GM23338 (cell line): Measurements from ENCODE around the gene CLIC2. TPM values are rescaled to one million over a fixed set of nuclear protein-coding genes. Genes with fewer than 3 reads are reported as not detected.

Experiments used
- ATAC-seq: fragments of 200-7000 bp; cut with Tn5 transposase; 3 replicates; pipeline ENCODE4 v1.9.1; 2020
- DNase-seq: peaks from one replicate; pipeline ENCODE4 v3.0.0-alpha.2; 2015; ENCODE audit warnings: low spot score
- H2AFZ ChIP-seq: fragments of 200-600 bp; sonication (generic); 2 replicates; pipeline ENCODE4 v1.8.0; 2016; ENCODE audit warnings: antibody characterized with exemption, mild to moderate bottlenecking, moderate library complexity
- H3F3A ChIP-seq: fragments of 200-600 bp; sonication (generic); replicated peaks from 2 replicates; pipeline ENCODE4 v1.8.0; 2017; ENCODE audit warnings: antibody characterized with exemption, mixed run types, low read depth
- H3K27ac ChIP-seq: fragments of 200-600 bp; sonication (generic); 2 replicates; pipeline ENCODE4 v1.6.1; 2016; ENCODE audit warnings: low read depth
- H3K27me3 ChIP-seq: fragments of 200-600 bp; sonication (generic); 2 replicates; pipeline ENCODE4 v1.8.0; 2016; ENCODE audit warnings: mild to moderate bottlenecking, mixed run types, moderate library complexity; ENCODE audit not compliant: insufficient read depth
- H3K36me3 ChIP-seq: fragments of 200-600 bp; sonication (generic); 2 replicates; pipeline ENCODE4 v1.8.0; 2016; ENCODE audit warnings: mild to moderate bottlenecking; ENCODE audit not compliant: insufficient read depth
- H3K4me1 ChIP-seq: fragments of 200-600 bp; sonication (generic); 2 replicates; pipeline ENCODE4 v1.8.0; 2016; ENCODE audit warnings: mild to moderate bottlenecking, moderate library complexity; ENCODE audit not compliant: insufficient read depth
- H3K4me2 ChIP-seq: fragments of 200-600 bp; sonication (generic); 2 replicates; pipeline ENCODE4 v1.7.1; 2017; ENCODE audit warnings: mixed run types
- H3K4me3 ChIP-seq: fragments of 200-600 bp; sonication (generic); 2 replicates; pipeline ENCODE4 v1.6.1; 2016; ENCODE audit warnings: mixed run types
- H3K79me2 ChIP-seq: fragments of 200-600 bp; sonication (generic); replicated peaks from 2 replicates; pipeline ENCODE4 v1.8.0; 2017; ENCODE audit warnings: mild to moderate bottlenecking; ENCODE audit not compliant: insufficient read depth
- H3K9me2 ChIP-seq: fragments of 200-600 bp; sonication (generic); 2 replicates; pipeline ENCODE4 v1.8.0; 2017; ENCODE audit not compliant: insufficient read depth
- H4K20me1 ChIP-seq: fragments of 200-600 bp; sonication (generic); replicated peaks from 2 replicates; pipeline ENCODE4 v1.8.0; 2017; ENCODE audit warnings: mild to moderate bottlenecking; ENCODE audit not compliant: insufficient read depth
- H3K27ac Mint-ChIP-seq: 2 replicates; pipeline ENCODE4 v1.8.0; 2020; ENCODE audit warnings: inconsistent platforms, mild to moderate bottlenecking, moderate library complexity, mixed read lengths
- H3K27me3 Mint-ChIP-seq: 3 replicates; pipeline ENCODE4 v1.8.0; 2022; ENCODE audit warnings: low read depth, mild to moderate bottlenecking, moderate library complexity, mixed read lengths, inconsistent platforms; ENCODE audit not compliant: insufficient read depth, poor library complexity
- H3K36me3 Mint-ChIP-seq: 3 replicates; pipeline ENCODE4 v1.8.0; 2021; ENCODE audit warnings: low read depth, mild to moderate bottlenecking, inconsistent platforms, moderate library complexity, mixed read lengths
- H3K4me1 Mint-ChIP-seq: 3 replicates; pipeline ENCODE4 v1.8.0; 2020; ENCODE audit warnings: mild to moderate bottlenecking, inconsistent platforms, mixed read lengths
- H3K4me3 Mint-ChIP-seq: 3 replicates; pipeline ENCODE4 v1.8.0; 2021; ENCODE audit warnings: moderate library complexity, mild to moderate bottlenecking, inconsistent platforms, mixed read lengths
- H3K9me3 Mint-ChIP-seq: 3 replicates; pipeline ENCODE4 v1.8.0; 2020; ENCODE audit warnings: moderate library complexity, mild to moderate bottlenecking, inconsistent platforms, mixed read lengths
- JUNB ChIP-seq: IDR thresholded peaks from one replicate; pipeline ENCODE4 v1.6.1; 2016; ENCODE audit warnings: antibody characterized with exemption; ENCODE audit not compliant: unreplicated experiment
- NANOG ChIP-seq: IDR thresholded peaks from 2 replicates; pipeline ENCODE4 v1.6.1; 2016; ENCODE audit warnings: antibody characterized with exemption, borderline replicate concordance
- ZNF331 ChIP-seq: fragments of 250-450 bp; sonication (Bioruptor Pico); IDR thresholded peaks from 2 replicates; pipeline ENCODE4 v1.5.0; 2020; ENCODE audit warnings: low read depth, mild to moderate bottlenecking, moderate library complexity
- polyA plus RNA-seq: library from polyadenylated mRNA; unstranded; fragments of >200 nt; fragmentation: Nextera tagmentation; extraction: Ambion mirVana; gene quantifications from 2 replicates; pipeline ENCODE4 v1.2.1, GENCODE V29; 2016
- total RNA-seq: library from RNA; depleted of rRNA; stranded (reverse); fragments of >200 nt; shearing (Covaris generic); gene quantifications from 2 replicates; pipeline ENCODE4 v1.2.3, GENCODE V29; 2014
- TF ChIP-seq, protein P1 (sequence below): fragments of 250-450 bp; sonication (Bioruptor Pico); IDR thresholded peaks from 2 replicates; pipeline ENCODE4 v1.5.0; 2020; ENCODE audit warnings: mild to moderate bottlenecking, moderate library complexity
- TF ChIP-seq, protein P2 (sequence below): IDR thresholded peaks from 2 replicates; pipeline ENCODE4 v1.6.1; 2016; ENCODE audit warnings: antibody characterized with exemption
- TF ChIP-seq, protein P3 (sequence below): IDR thresholded peaks from one replicate; pipeline ENCODE4 v1.6.1; 2018; ENCODE audit warnings: antibody characterized with exemption; ENCODE audit not compliant: unreplicated experiment

Gene CLIC2
- total and polyA plus RNA-seq, 2 experiments from 2014 or later = 0.56 to 0.61 TPM

DNA sequence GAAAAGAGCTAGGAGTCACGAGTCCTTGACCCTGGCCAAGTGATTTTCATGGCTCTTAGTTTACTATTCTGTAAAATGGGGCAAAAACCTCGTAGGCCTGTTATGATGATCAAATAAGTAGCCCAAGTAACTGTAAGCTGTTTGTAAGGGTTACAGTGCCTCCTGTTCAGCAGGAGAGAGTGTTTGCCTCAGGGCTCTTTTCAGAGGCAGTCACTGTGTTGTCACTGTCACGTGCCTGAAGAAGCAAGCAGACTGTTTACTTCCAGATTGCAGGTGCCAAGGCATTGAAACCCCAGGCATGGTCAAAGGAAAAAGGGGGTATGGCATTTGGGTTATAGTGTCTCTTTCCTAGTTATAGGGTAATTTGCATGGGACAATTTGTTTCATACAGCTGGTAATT is 74.7 kb downstream of the CLIC2 start (continued):
- TF ChIP-seq, protein P1, sequence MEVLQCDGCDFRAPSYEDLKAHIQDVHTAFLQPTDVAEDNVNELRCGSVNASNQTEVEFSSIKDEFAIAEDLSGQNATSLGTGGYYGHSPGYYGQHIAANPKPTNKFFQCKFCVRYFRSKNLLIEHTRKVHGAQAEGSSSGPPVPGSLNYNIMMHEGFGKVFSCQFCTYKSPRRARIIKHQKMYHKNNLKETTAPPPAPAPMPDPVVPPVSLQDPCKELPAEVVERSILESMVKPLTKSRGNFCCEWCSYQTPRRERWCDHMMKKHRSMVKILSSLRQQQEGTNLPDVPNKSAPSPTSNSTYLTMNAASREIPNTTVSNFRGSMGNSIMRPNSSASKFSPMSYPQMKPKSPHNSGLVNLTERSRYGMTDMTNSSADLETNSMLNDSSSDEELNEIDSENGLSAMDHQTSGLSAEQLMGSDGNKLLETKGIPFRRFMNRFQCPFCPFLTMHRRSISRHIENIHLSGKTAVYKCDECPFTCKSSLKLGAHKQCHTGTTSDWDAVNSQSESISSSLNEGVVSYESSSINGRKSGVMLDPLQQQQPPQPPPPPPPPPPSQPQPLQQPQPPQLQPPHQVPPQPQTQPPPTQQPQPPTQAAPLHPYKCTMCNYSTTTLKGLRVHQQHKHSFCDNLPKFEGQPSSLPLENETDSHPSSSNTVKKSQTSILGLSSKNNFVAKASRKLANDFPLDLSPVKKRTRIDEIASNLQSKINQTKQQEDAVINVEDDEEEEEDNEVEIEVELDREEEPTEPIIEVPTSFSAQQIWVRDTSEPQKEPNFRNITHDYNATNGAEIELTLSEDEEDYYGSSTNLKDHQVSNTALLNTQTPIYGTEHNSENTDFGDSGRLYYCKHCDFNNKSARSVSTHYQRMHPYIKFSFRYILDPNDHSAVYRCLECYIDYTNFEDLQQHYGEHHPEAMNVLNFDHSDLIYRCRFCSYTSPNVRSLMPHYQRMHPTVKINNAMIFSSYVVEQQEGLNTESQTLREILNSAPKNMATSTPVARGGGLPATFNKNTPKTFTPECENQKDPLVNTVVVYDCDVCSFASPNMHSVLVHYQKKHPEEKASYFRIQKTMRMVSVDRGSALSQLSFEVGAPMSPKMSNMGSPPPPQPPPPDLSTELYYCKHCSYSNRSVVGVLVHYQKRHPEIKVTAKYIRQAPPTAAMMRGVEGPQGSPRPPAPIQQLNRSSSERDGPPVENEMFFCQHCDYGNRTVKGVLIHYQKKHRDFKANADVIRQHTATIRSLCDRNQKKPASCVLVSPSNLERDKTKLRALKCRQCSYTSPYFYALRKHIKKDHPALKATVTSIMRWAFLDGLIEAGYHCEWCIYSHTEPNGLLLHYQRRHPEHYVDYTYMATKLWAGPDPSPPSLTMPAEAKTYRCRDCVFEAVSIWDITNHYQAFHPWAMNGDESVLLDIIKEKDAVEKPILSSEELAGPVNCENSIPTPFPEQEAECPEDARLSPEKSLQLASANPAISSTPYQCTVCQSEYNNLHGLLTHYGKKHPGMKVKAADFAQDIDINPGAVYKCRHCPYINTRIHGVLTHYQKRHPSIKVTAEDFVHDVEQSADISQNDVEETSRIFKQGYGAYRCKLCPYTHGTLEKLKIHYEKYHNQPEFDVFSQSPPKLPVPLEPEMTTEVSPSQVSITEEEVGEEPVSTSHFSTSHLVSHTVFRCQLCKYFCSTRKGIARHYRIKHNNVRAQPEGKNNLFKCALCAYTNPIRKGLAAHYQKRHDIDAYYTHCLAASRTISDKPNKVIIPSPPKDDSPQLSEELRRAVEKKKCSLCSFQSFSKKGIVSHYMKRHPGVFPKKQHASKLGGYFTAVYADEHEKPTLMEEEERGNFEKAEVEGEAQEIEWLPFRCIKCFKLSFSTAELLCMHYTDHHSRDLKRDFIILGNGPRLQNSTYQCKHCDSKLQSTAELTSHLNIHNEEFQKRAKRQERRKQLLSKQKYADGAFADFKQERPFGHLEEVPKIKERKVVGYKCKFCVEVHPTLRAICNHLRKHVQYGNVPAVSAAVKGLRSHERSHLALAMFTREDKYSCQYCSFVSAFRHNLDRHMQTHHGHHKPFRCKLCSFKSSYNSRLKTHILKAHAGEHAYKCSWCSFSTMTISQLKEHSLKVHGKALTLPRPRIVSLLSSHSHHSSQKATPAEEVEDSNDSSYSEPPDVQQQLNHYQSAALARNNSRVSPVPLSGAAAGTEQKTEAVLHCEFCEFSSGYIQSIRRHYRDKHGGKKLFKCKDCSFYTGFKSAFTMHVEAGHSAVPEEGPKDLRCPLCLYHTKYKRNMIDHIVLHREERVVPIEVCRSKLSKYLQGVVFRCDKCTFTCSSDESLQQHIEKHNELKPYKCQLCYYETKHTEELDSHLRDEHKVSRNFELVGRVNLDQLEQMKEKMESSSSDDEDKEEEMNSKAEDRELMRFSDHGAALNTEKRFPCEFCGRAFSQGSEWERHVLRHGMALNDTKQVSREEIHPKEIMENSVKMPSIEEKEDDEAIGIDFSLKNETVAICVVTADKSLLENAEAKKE (CRISPR knock-in tag) = no peak
- TF ChIP-seq, protein P2, sequence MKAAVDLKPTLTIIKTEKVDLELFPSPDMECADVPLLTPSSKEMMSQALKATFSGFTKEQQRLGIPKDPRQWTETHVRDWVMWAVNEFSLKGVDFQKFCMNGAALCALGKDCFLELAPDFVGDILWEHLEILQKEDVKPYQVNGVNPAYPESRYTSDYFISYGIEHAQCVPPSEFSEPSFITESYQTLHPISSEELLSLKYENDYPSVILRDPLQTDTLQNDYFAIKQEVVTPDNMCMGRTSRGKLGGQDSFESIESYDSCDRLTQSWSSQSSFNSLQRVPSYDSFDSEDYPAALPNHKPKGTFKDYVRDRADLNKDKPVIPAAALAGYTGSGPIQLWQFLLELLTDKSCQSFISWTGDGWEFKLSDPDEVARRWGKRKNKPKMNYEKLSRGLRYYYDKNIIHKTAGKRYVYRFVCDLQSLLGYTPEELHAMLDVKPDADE = no peak
- no peak for TF ChIP-seq ZNF331 (CRISPR knock-in tag)
- TF ChIP-seq NANOG = no peak

DNA sequence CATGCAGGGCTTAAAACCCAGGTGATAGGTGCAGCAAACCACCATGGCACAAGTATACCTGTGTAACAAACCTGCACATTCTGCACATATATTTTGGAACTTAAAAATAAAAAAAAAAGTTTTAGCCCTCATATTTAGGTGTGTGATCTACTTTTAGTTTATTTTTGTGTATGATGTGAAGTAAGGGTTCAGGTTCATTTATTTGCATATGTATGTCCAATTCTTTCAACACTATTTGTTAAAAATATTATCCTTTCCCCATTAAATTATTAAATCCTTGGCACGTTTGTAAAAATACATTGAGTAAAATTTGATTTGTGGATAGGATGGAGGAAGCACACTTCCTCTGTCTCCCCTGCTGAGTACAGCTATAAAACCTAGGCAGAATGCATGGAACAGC is 83.0 kb downstream of the CLIC2 start:
- Histone ChIP-seq H3K4me1 (no peaks in the 10 kb centered on the region; the same call in 1 of the 2 replicates), H3K27me3 (no peaks in the 10 kb centered on the region), H3K4me3 (no peak overlapping the region), H3F3A (no peaks in the 10 kb centered on the region), H4K20me1 (no peaks in the 10 kb centered on the region), H3K27ac (no peak overlapping the region), H3K9me2 (no peaks in the 10 kb centered on the region), H3K36me3 (no peaks in the 10 kb centered on the region), H2AFZ (no peak overlapping the region), H3K4me2 (no peak overlapping the region), H3K79me2 (no peaks in the 10 kb centered on the region)
- ATAC-seq (no peak), DNase-seq (no peak)
- TF ChIP-seq, protein P3, sequence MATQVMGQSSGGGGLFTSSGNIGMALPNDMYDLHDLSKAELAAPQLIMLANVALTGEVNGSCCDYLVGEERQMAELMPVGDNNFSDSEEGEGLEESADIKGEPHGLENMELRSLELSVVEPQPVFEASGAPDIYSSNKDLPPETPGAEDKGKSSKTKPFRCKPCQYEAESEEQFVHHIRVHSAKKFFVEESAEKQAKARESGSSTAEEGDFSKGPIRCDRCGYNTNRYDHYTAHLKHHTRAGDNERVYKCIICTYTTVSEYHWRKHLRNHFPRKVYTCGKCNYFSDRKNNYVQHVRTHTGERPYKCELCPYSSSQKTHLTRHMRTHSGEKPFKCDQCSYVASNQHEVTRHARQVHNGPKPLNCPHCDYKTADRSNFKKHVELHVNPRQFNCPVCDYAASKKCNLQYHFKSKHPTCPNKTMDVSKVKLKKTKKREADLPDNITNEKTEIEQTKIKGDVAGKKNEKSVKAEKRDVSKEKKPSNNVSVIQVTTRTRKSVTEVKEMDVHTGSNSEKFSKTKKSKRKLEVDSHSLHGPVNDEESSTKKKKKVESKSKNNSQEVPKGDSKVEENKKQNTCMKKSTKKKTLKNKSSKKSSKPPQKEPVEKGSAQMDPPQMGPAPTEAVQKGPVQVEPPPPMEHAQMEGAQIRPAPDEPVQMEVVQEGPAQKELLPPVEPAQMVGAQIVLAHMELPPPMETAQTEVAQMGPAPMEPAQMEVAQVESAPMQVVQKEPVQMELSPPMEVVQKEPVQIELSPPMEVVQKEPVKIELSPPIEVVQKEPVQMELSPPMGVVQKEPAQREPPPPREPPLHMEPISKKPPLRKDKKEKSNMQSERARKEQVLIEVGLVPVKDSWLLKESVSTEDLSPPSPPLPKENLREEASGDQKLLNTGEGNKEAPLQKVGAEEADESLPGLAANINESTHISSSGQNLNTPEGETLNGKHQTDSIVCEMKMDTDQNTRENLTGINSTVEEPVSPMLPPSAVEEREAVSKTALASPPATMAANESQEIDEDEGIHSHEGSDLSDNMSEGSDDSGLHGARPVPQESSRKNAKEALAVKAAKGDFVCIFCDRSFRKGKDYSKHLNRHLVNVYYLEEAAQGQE = no peak
- no peak for TF ChIP-seq JUNB
- peaks cover 1% of the 10 kb centered on the region for H3K27me3 Mint-ChIP-seq
- no peaks in the 10 kb centered on the region for H3K9me3 Mint-ChIP-seq
- H3K36me3 Mint-ChIP-seq = no peaks in the 10 kb centered on the region
- no peak overlapping the region for H3K4me3 Mint-ChIP-seq
- no peak overlapping the region for H3K27ac Mint-ChIP-seq
- peaks cover 7% of the 10 kb centered on the region; the same call in 2 of the 3 replicates for H3K4me1 Mint-ChIP-seq
